HG03103 (cell line): Measurements from ENCODE around the gene TSR1.

Experiments
- ATAC-seq: cut with Tn5 transposase; IDR thresholded peaks from one replicate; pipeline ENCODE4 v1.9.1; 2021; ENCODE audit warnings: low read depth; ENCODE audit not compliant: unreplicated experiment

Gene TSR1

GRCh38 chr17:2369551-2370210 is 33.4 kb upstream of the TSR1 start:
- no peak for ATAC-seq

- no peak for ATAC-seq
Observed at GRCh38 chr17:2369039-2369438, 32.8 kb upstream of the TSR1 start.

GRCh38 chr17:2368359-2368758 is 32.1 kb upstream of the TSR1 start:
- no peak for ATAC-seq

- no peak for ATAC-seq
Observed at GRCh38 chr17:2366747-2367494, 30.7 kb upstream of the TSR1 start.

GRCh38 chr17:2365132-2365531 is 28.9 kb upstream of the TSR1 start:
- no peak for ATAC-seq

GRCh38 chr17:2364763-2365116 is 28.5 kb upstream of the TSR1 start:
- no peak for ATAC-seq

- no peak for ATAC-seq
Observed at GRCh38 chr17:2363851-2364762, 27.9 kb upstream of the TSR1 start.

GRCh38 chr17:2363318-2363717 is 27.1 kb upstream of the TSR1 start:
- ATAC-seq = no peak

- ATAC-seq = no peak
Observed at GRCh38 chr17:2362881-2363280, 26.6 kb upstream of the TSR1 start.

- ATAC-seq = no peak
Observed at GRCh38 chr17:2362416-2362815, 26.2 kb upstream of the TSR1 start.

- no peak for ATAC-seq
Observed at GRCh38 chr17:2362016-2362415, 25.8 kb upstream of the TSR1 start.

- no peak for ATAC-seq
Observed at GRCh38 chr17:2361010-2361760, 24.9 kb upstream of the TSR1 start.

GRCh38 chr17:2357931-2358434 is 21.7 kb upstream of the TSR1 start:
- ATAC-seq = no peak

- no peak for ATAC-seq
Observed at GRCh38 chr17:2357237-2357636, 21.0 kb upstream of the TSR1 start.

GRCh38 chr17:2354311-2354710 is 18.1 kb upstream of the TSR1 start:
- ATAC-seq = no peak

GRCh38 chr17:2351269-2351668 is 15.0 kb upstream of the TSR1 start:
- no peak for ATAC-seq

- ATAC-seq = no peak
Observed at GRCh38 chr17:2347805-2348685, 11.8 kb upstream of the TSR1 start.

GRCh38 chr17:2346475-2346874 is 10.2 kb upstream of the TSR1 start:
- no peak for ATAC-seq

- ATAC-seq = no peak
Observed at GRCh38 chr17:2344528-2344927, 8.3 kb upstream of the TSR1 start.

- ATAC-seq = no peak
Observed at GRCh38 chr17:2343421-2343820, 7.2 kb upstream of the TSR1 start.
